Liver (tissue), 3 donors: ENCODE data around the gene SPATA16.

ENCODE experiments used
- ATF3 ChIP-seq: IDR thresholded peaks from 2 replicates; pipeline ENCODE4 v1.6.1; 2016; ENCODE audit warnings: antibody characterized with exemption
- CTCF ChIP-seq: fragments of 150-350 bp; IDR thresholded peaks from 2 replicates; pipeline ENCODE4 v1.5.1; 2017; ENCODE audit warnings: improper control_type of control experiment, low read depth, low read length; ENCODE audit not compliant: missing input control
- RAD21 ChIP-seq, 2 donors: IDR thresholded peaks; 2 replicates each; pipeline ENCODE4 v1.6.1; 2016; ENCODE audit warnings: antibody characterized with exemption in 2 of 2, mild to moderate bottlenecking in 2 of 2
- RXRA ChIP-seq, 2 donors: IDR thresholded peaks; 2 replicates each; pipeline ENCODE4 v1.6.1; 2017 to 2018; ENCODE audit warnings: antibody characterized with exemption in 2 of 2, mild to moderate bottlenecking in 1 of 2
- TAF1 ChIP-seq: conservative IDR thresholded peaks from 2 replicates; pipeline ENCODE4 v1.6.1; 2016; ENCODE audit warnings: antibody characterized with exemption, mild to moderate bottlenecking
- ZBTB33 ChIP-seq: IDR thresholded peaks from 2 replicates; pipeline ENCODE4 v1.6.1; 2016; ENCODE audit warnings: antibody characterized with exemption
- donor health status: healthy.
- donor health status: healthy.

GRCh38 chr3:173065543-173065981 is 75.5 kb downstream of the SPATA16 start:
- TF ChIP-seq CTCF (no peak), ZBTB33 (no peak), ATF3 (no peak), TAF1 (no peak), RAD21 (IDR thresholded peaks at IDR 0.05) (no peak), RXRA (IDR thresholded peaks at IDR 0.05) (no peak)
